ENCODE data around the gene ADSS1.

ADSS1 gene

DNA sequence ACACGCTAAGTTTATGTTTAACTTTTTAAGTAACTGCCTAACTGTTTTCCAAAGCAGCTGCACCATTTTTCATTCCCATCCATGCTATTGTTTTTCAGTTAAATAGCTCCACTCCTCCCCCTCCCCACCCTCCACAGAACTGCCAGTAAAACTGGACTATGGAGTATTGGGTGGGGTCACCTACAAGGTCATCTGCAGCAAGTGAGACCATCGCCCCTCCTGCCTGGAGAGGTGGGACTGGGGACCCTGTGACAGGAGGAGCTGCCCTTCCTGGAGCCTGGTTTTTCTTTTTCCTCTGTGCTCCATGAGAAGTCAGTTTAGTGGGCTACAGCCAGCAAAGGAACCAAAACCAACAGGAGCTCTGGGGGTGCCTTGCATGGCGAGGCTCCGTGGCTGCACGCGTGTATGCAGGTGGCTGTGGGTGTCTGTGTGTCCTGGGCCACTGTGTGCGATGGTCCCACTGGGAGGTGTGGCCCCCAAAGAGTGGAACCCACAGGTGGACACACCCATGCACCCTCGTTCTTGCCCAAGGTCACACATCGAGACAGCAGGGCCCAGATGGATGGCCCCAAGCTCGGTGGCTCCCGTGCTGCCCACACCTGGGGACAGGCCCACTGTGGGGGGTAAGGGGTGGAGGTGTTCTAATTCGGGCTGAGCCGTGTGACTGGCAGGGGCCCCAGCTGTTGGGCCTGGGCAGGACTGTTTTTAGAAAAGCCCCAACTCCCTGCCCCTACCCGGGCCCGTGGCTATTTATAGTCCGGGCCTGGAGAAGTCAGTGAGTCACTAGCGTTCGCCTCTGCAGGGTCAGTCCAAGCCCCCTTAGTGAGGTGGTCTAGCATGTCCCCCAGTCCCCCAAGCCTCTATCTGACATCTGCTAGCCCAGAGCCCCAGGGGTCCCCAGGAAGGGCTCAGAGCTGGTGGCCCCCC is 2.3 kb upstream of the ADSS1 start:
- no peak overlapping the region for H3K27ac ChIP-seq
- no peak for TF ChIP-seq CTCF (IDR thresholded peaks at IDR 0.05; ENCODE audit: low read depth, low read length)
- no peaks in the 10 kb centered on the region for H3K9me3 ChIP-seq (ENCODE audit: severe bottlenecking)
- H3K36me3 ChIP-seq = no peaks in the 10 kb centered on the region; the same call in 1 of the 2 replicates
- no peak overlapping the region for H3K4me3 ChIP-seq (ENCODE audit: low read depth, low read length)
- DNase-seq = no peak
- no peaks in the 10 kb centered on the region for H3K27me3 ChIP-seq (ENCODE audit: insufficient read depth, low read depth, severe bottlenecking)

DNA sequence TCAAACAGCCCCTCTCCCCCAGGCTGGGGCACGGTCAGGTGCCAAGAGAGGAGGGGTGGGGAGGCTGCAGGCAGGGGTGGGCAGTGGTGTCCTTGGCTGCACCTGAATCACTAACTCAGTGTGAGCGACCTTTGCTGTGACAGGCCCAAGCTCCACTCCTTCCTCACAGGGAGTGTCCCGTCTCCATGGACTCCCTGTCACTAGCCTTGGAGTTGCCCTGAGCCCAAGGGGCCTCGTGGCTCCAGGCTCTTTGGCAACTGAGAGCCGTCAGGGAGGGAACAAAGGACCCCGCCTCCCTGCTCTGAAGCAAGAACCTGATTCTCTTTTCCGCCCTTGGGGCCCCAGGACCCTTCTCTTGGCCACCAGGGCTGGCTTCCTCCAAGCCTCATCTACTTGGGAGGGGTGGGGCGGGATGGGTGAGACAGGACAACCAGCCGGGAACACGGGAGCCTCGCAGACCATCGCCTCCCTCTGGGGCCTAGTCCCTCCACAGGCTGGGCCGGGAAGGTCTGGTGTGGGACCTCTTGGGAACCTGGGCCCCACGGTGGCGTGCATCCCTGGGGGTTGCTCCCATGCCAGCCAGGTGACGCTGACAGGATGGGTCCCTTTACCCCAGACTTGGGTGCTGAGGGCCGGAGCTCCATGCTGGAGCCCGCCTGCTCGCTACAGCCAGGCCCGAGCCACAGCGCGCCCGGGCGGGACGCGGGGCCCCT is 935 bp upstream of the ADSS1 start:
- H3K27ac ChIP-seq = peak overlapping the region; percentile 14; the same call in 1 of the 2 replicates

GRCh38 chr14:104724407-104724980 is 465 bp downstream of the ADSS1 start:
- peak overlapping the region; percentile 72 for H3K27ac ChIP-seq
- H3K27me3 ChIP-seq (ENCODE audit: insufficient read depth, low read depth, severe bottlenecking) = no peaks in the 10 kb centered on the region
- no peaks in the 10 kb centered on the region; the same call in 1 of the 2 replicates for H3K36me3 ChIP-seq
- peak; percentile 40 for DNase-seq
- H3K9me3 ChIP-seq (ENCODE audit: severe bottlenecking) = no peaks in the 10 kb centered on the region
- peak overlapping the region; percentile 41 for H3K4me3 ChIP-seq (ENCODE audit: low read depth, low read length)
- no peak for TF ChIP-seq CTCF (IDR thresholded peaks at IDR 0.05; ENCODE audit: low read depth, low read length)

More for the DNA sequence above, 935 bp upstream of the ADSS1 start:
- Histone ChIP-seq H3K9me3 (ENCODE audit: severe bottlenecking) (no peaks in the 10 kb centered on the region), H3K27me3 (ENCODE audit: insufficient read depth, low read depth, severe bottlenecking) (no peaks in the 10 kb centered on the region), H3K4me3 (ENCODE audit: low read depth, low read length) (no peak overlapping the region), H3K36me3 (no peaks in the 10 kb centered on the region; the same call in 1 of the 2 replicates)
- TF ChIP-seq CTCF (IDR thresholded peaks at IDR 0.05; ENCODE audit: low read depth, low read length) = no peak
- no peak for DNase-seq

- Histone ChIP-seq H3K9me3 (ENCODE audit: severe bottlenecking) (no peaks in the 10 kb centered on the region), H3K27ac (no peak overlapping the region), H3K27me3 (ENCODE audit: insufficient read depth, low read depth, severe bottlenecking) (no peaks in the 10 kb centered on the region)
Measured at GRCh38 chr14:104724981-104725771, 1.1 kb downstream of the ADSS1 start.

More at GRCh38 chr14:104724981-104725771, 1.1 kb downstream of the ADSS1 start:
- peak overlapping the region; percentile 41 for H3K4me3 ChIP-seq (ENCODE audit: low read depth, low read length)
- TF ChIP-seq CTCF (IDR thresholded peaks at IDR 0.05; ENCODE audit: low read depth, low read length) = peak; percentile 23; the same call in 1 of the 2 replicates
- no peaks in the 10 kb centered on the region for H3K36me3 ChIP-seq
- DNase-seq = no peak

Measured in WERI-Rb-1 (cell line).